Embryonic facial prominence (tissue), 1 donor: ENCODE results near the gene DRGX.

ENCODE experiments used
- DNase-seq: peaks from one replicate; pipeline ENCODE4 v3.0.0-alpha.2; 2016; ENCODE audit errors: extremely low spot score

The DRGX gene

DNA sequence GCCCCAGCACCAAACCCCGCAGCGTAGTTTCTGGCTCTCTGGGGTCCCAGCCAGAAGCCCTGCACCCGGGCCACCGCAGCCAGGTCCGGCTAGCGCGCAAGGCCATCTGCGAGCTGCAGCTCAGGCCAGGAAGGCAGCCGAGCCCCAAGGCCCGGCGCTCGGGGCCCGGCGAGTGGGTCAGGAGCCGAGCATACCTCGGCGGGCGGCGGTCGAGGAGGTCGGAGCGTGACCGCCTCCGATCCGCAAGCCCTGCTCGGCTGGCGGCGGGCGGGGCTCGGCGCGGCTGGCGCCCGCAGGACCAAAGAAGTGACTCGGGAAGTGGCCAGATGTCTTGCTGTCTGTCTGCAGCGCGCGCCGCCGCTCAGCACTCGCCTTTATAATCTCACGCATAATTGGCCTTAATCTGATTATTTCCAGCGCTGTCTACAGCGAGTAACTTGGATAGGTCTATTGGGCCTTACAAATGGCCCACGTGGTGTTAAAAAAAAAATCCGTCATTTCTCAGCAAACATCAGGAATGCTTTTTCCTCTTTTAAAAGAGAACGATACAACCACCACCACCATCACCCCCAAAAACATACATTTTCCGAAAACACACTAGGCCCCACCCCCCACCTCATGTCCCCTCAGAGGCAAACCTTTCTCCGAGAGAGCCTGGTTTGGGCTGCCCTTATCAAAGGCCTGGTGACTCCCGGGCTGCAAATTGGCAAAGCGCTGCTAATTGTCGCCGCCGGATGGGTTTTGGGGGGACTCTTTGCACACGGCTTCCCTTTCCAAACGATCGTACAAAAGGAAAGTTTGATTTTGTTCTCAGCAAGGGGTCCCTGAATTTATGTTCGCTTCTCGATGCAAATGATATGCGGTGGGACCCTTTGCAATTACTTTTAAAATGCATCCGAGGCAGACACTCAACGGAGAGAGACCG, at the start of gene DRGX:
TSS of gene DRGX (minus strand) at position 349 of the 925 bp plus-strand sequence. CDS start 649 bp downstream, outside the sequence.
- no peak for DNase-seq

DNA sequence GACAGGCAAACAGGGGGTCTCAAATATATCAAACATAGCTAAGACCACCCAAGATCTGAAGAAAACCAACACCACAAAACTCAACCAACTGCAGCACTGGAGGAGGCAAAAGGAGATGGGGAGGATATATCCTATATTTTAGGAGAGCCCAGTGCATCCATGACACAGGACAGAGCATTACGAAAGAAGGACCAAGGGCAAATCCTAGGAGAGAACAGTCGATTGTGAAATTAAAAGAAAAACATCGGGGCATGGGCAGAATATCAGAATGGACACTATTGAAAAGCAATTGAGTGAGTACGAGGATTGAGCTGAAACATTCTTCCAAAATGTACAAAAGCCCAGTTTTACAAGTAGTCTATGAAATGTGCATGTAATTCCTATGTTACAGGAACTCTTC, 48.5 kb upstream of the DRGX start:
- DNase-seq = no peak

DNA sequence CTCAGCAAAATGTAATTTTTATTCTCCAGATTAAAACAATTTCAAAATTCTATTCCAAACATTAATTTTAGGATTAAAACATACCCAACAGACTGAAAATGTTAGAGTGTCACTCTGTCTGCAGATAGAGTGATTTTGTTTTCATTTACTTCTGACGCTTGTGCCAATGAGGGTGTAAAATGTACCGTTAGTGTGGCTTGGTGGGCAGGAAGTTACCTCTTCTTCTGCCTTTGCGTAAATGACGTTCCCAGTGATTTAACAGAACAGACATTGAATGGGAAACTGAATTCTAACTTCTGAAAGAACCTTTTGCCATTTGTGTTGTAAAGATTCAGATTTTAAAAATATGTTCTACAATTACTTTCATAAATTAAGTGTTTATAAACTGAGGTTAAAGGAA, 47.0 kb upstream of the DRGX start:
- DNase-seq = no peak

GRCh38 chr10:49441488-49442476, 45.9 kb upstream of the DRGX start:
- no peak for DNase-seq

GRCh38 chr10:49435225-49435624, 39.3 kb upstream of the DRGX start:
- no peak for DNase-seq

DNA sequence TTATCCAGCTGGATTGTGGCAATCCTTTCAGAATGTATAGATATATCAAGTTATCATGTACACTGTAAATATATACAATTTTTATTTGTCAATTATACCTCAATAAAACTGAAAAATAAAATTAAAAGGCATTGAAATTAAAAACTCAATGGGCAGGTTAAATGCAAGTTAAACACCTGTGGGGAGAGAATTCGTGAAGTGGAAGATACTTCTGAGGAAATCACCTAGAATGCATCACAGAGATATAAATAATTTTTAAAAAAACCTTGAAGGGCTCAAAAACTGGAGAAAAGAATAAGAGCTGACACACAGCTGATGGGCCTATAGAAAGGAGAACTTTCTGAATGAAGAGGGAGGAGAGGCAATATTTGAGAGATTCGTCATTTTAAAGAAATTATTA, 37.2 kb upstream of the DRGX start:
- DNase-seq = peak; percentile 3

- peak; percentile 1 for DNase-seq
These were observed 35.5 kb upstream of the DRGX start for GRCh38 chr10:49431426-49431825.

DNA sequence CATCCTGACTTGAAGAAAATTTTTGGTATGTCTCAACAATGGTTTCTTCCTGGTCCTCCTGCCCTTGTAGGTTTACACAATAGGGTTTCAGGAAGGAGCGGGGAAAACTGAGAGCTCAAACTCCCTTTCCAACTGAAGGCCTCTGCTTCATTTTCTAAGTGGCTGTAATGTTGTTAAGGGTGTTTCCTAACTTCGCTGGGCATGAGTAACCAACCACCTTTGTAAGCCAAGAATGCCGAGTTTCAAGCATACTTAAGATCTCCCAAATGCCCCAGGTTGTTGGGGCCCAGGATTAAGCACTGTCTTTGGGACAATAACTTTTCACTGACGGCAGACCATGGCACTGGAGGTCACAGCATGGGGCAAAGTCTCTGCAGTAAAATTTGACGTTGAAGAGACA, 33.6 kb upstream of the DRGX start:
- DNase-seq = no peak

DNA sequence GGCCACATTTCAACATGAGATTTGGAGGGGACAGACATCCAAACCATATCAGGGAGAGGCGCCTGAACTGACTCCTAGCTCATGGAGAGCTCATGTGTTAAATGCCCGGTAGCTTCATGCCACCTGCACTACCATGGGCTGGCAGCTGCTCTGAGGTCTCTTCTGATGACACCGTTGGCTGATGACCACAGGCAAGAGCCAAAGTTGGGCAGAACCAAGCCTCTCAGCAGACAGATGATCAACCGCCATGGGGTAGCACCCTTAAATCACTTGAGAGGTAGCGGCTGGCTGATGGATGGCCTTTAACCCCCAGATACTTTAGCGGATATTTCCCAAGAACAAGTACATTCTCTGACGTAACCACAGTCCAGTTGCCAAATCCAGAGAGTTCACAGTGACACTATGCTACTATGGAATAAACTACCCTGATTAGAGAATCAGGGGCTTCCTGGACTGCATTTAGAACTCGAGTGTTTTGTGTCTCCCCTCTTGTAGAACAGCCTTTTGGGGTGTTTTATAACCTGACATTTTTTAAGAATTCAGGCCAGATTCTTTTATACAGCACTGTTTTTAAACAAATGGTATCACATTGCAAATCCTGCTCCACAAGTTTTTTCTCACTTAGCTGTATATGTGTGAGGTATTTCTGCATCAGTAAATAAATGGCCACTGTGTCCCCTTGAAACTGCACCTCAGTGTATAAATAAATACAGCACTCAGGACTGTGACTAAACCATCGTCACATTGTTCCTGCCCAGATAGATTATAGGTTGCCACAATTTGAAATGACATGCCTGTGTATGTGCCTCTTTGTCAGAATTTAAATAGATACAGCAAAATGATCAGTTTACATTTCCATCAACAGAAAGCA, 30.8 kb upstream of the DRGX start:
- no peak for DNase-seq

DNA sequence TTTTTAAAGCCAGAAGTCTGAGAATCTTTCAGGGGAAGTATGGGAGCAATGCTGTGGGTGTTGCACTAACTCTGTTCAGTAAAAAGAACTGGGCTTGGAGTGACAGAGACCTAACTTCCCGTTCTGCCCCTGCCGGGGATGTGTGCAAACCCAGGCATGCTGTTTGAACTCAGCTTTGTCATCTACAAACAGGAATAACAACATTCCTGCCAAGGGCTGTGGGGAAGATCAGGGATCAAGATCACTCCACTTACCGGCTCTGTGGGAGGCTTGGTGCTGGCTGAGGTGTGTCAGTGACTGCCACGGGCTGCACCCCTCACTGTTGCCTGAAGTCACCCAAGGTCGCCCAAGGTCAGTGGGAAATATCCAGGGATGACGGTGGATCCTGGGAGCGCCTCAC, 23.1 kb upstream of the DRGX start:
- no peak for DNase-seq

DNA sequence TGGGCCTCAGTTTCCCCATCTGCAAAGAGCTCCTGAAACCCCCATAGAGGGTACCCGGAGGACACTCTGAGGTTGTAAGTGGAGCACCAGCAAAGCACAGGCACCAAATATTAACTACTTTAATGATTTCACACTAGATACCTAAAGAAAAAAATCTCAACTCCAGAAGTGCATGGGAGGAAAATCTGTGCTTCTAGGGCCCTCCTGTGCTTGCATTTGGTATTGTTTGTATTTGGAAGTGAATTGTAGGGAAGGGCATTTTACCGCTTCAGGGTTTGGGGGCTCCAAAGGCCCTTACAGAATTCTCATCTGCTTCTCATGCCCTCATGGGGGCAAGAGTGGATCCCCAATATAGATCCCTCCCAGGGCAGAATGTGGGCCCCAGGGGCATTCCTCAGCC, 22.4 kb upstream of the DRGX start:
- no peak for DNase-seq

GRCh38 chr10:49418053-49418326, 22.1 kb upstream of the DRGX start:
- DNase-seq = no peak

- no peak for DNase-seq
These were observed 21.6 kb upstream of the DRGX start for GRCh38 chr10:49417311-49418052.

DNA sequence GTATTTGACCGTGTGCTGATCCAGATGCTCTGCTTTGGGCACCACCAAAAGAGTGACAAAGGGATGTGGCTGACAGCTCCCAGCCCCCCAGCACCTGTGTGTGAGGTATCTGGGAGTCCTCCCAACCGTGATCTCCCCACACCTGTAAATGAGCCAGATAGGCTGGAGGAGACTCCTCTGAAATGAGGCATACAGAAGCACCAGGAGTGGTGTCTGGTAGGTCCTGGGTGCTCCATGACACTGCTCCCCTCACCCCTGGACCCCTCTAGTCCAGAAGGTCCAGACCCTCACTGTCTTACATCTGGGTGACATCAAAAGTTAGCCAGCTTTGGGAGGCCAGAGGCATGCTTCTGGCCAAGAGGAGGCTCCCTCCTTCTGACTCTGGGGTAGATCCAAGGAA, 20.0 kb upstream of the DRGX start:
- no peak for DNase-seq

GRCh38 chr10:49415109-49415508, 19.2 kb upstream of the DRGX start:
- no peak for DNase-seq

GRCh38 chr10:49414496-49414895, 18.6 kb upstream of the DRGX start:
- DNase-seq = no peak

DNA sequence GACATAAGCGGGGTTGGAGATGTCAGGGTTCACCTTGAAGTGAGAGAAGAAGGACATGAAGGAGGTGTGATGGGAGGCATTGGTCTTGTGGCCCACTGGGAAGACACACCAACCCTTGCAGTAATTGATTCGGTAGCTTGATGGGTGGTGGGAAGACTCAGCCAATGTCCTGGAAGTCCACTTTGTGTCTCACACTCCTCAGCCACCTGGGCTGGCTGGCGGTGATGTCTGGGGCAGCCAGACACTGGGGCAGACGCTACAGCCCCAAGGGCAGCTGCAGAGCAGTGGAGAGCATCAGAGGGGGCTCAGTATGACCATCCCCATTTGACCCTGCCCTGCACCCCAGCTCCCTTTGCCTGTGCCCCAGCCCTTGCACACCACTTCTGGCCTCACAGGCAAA, 16.7 kb upstream of the DRGX start:
- DNase-seq = no peak

DNA sequence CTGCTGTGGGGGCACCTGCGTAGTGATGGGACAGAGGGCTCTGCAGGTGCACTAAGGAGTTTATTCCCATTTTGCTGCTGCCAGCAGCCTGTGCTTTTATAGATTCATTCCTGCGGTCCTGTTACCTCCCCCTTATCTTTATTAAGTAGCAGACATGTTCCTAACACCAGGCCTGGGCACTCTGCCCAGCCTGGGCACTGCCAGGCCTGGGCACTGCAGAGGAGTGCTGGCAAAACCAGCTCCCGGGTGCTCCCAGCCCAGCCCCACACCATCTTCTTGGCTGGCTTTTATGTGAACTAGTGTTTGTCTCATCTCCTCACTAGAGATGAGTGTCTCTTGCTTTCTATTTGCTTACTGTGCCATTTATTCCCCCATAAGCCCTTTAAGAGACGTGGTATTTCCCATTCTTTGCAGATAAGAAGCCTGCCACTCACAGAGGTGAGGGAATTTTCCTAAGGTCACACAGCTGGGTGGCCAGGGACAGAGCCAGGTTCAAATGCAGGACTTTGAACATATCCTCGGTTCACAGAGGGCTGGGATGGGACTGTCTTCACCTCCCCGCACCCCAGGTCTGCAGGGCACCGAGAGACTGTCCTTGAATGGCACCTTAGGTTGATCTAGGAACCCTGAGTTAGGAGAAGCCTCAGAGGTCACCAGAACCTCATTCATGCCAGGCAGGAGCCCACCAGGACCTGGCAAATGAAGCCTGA, 14.6 kb upstream of the DRGX start:
- DNase-seq = no peak

- no peak for DNase-seq
These were observed 13.9 kb upstream of the DRGX start for GRCh38 chr10:49409755-49410154.

GRCh38 chr10:49408519-49409306, 12.8 kb upstream of the DRGX start:
- DNase-seq = no peak
